GM18951 (cell line): ENCODE data around the gene BMERB1.
"Not testable (repeated sequence)": the region's sequence is repeated elsewhere in the genome, so short reads cannot be mapped to it uniquely, and the experiment has no call there.

Experiments used
- POLR2A ChIP-seq: IDR thresholded peaks from 4 replicates; pipeline ENCODE4 v1.6.1; 2011; ENCODE audit warnings: mild to moderate bottlenecking; ENCODE audit not compliant: insufficient read length, insufficient read depth; ENCODE audit errors: extremely low read depth
- in situ Hi-C: fragments of 300-500 bp; cut with MboI; formaldehyde crosslinking; loops from one replicate; pipeline ENCODE4 v1.12.0; 2022; ENCODE audit warnings: low sequenced_read_pairs, mixed read lengths, inconsistent platforms; ENCODE audit not compliant: unreplicated experiment

BMERB1 gene

GRCh38 chr16:15564604-15565339 lies 130.4 kb downstream of the BMERB1 start:
- in situ Hi-C loops, result no loop called here
- TF ChIP-seq POLR2A, result no peak

GRCh38 chr16:15566095-15566494 lies 131.7 kb downstream of the BMERB1 start:
- in situ Hi-C loops, result no loop called here

GRCh38 chr16:15567823-15568222 lies 133.4 kb downstream of the BMERB1 start:
- in situ Hi-C loops, result no loop called here
- no peak for TF ChIP-seq POLR2A

More at GRCh38 chr16:15566095-15566494, 131.7 kb downstream of the BMERB1 start:
- TF ChIP-seq POLR2A, result no peak

- in situ Hi-C loops, result not testable (repeated sequence)
Observed at GRCh38 chr16:15570666-15571065, 136.3 kb downstream of the BMERB1 start.

GRCh38 chr16:15571557-15571956 lies 137.2 kb downstream of the BMERB1 start:
- in situ Hi-C loops, result no loop called here
- TF ChIP-seq POLR2A, result no peak

GRCh38 chr16:15572329-15573001 lies 138.1 kb downstream of the BMERB1 start:
- TF ChIP-seq POLR2A, result no peak
- in situ Hi-C loops, result no loop called here

DNA sequence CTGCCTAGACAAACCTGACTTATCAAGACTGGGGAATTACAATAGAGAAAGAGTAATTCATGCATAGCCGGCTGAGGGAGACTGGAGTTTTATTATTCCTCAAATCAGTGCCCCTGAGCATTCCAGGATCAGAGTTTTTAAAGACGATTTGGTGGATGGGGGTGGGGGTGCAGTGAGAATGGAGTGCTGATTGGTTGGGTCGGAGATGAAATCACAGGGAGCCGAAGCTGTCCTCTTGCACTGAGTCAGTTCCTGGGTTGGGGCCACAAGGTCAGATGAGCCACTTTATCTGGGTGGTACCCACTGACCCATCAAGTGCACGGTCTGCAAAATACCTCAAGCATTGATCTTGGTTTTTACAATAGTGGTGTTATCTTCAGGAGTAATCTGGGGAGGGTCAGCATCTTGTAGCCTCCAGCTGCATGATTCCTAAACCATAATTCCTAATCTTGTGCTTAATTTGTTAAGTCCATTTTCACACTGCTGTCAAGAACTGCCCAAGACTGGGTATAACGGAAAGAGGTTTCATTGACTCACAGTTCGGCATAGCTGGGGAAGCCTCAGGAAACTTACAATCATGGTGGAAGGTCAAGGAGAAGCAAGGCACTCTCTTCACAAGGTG lies 139.0 kb downstream of the BMERB1 start:
- in situ Hi-C loops, result no loop called here

DNA sequence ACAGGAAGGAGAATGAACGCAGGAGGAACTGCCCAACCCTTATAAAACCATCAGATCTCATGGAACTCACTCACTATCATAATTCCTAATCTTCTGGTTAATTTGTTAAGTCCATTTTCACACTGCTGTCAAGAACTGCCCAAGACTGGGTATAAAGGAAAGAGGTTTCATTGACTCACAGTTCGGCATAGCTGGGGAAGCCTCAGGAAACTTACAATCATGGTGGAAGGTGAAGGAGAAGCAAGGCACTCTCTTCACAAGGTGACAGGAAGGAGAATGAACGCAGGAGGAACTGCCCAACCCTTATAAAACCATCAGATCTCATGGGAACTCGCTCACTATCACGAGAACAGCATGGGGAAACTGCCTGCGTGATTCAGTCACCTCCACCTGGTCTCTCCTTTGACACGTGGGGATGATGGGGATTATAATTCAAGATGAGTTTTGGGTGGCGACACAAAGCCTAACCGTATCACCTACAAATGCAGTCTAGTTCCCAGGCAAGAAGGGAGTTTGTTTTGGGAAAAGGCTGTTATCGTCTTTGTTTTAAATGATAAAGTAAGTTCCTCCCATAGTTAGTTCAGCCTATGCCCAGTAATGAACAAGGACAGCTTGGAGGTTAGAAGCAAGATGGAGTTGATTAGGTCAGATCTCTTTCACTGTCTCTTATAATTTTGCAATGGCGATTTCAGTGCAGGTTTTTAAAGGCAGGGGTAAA lies 139.7 kb downstream of the BMERB1 start:
- in situ Hi-C loops, result not testable (repeated sequence)

More for the DNA sequence above, 139.0 kb downstream of the BMERB1 start:
- TF ChIP-seq POLR2A, result no peak

- in situ Hi-C loops, result no loop called here
- TF ChIP-seq POLR2A, result no peak
Observed at GRCh38 chr16:15574614-15574948, 140.2 kb downstream of the BMERB1 start.

GRCh38 chr16:15575293-15576049 lies 141.1 kb downstream of the BMERB1 start:
- in situ Hi-C loops, result no loop called here

DNA sequence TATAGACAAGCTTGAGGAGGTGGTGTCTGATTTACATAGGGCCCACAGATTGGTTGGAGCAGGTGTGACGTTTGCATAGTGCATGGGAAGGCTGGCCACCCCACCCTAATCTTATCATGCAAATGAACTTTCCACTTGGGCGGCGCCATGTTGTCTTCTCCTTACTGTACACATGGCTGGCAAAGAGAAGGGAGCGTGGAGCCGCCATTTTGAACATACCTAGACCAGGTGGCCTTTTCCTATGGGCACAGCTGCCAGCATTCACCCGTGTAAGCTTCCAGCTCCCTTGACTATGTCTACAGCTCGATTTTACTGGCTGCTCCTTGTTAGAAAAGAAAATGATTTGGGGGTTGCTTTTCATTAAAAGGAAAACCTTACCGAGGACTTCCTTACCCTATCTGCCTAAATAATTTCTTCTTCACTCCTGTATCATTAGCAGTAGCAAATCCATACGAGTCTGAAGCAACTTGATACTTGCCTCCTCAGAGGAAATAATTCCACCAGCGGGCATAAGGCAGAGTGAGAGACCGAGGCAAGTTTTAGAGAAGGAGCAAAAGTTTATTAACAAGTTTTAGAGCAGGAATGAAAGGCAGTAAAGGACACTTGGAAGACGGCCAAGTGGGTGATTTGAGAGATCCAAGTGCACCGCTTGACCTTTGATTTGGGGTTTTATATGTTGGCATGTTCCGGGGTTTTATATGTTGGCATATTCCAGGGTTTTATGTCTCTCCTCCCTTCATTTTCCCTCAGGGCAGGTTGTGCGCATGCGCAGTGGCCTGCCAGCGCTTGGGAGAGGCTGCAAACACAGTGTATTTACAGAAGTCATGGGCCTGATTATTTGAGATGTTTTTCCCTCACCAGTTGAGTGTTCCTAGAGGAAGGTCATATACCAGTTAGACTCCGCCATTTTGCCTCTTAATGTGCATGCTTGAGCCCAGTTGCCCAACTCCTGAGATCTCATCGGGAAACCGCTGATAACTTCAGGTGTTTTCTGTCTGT lies 142.9 kb downstream of the BMERB1 start:
- in situ Hi-C loops, result no loop called here
- TF ChIP-seq POLR2A, result no peak

More at GRCh38 chr16:15575293-15576049, 141.1 kb downstream of the BMERB1 start:
- no peak for TF ChIP-seq POLR2A

GRCh38 chr16:15578824-15579223 lies 144.4 kb downstream of the BMERB1 start:
- TF ChIP-seq POLR2A, result no peak
- in situ Hi-C loops, result no loop called here
